Omental fat pad (tissue), 4 donors: ENCODE data around the gene VSTM2A. TPM values are rescaled to one million over a fixed set of nuclear protein-coding genes. Genes with fewer than 3 reads are reported as not detected.
"Not testable (repeated sequence)": the region's sequence is repeated elsewhere in the genome, so short reads cannot be mapped to it uniquely, and the experiment has no call there.

Experiments
- ATAC-seq: fragments of 150-250 bp; one replicate; pipeline ENCODE4 v1.9.1; 2016; ENCODE audit warnings: mild to moderate bottlenecking, moderate library complexity; ENCODE audit not compliant: low FRiP score
- DNase-seq: peaks from one replicate; pipeline ENCODE4 v3.0.0-alpha.2; 2019; ENCODE audit warnings: low spot score
- CTCF ChIP-seq, 3 donors: fragments of 450-650 bp; IDR thresholded peaks; one replicate each; pipeline ENCODE4 v1.5.1; 2016 to 2017; ENCODE audit warnings: antibody characterized with exemption in 3 of 3, mild to moderate bottlenecking in 3 of 3, moderate library complexity in 2 of 3
- total RNA-seq, 4 donors: library from RNA; depleted of rRNA; stranded (reverse); fragments of >200 nt; gene quantifications; one replicate each; pipeline ENCODE4 v1.1.0, GENCODE V29; 2016

The VSTM2A gene
- total RNA-seq = under 1 TPM in 1 of 4 donors, not detected in 3; 0.37 TPM

GRCh38 chr7:54541669-54542625 lies at the start of gene VSTM2A:
VSTM2A (plus strand) TSS chr7:54542375; CDS start chr7:54542731, 356 bp downstream.
- DNase-seq (no peak), ATAC-seq (peak; percentile 76)
- TF ChIP-seq CTCF (IDR thresholded peaks at IDR 0.05) = no peak

- not testable (repeated sequence) for ATAC-seq, DNase-seq
Observed at GRCh38 chr7:54504531-54504930, 37.6 kb upstream of the VSTM2A start.

GRCh38 chr7:54529568-54529967 lies 12.6 kb upstream of the VSTM2A start:
- TF ChIP-seq CTCF (IDR thresholded peaks at IDR 0.05) = no peak
- no peak for DNase-seq
- no peak for ATAC-seq

- TF ChIP-seq CTCF (IDR thresholded peaks at IDR 0.05) = no peak
- DNase-seq (no peak), ATAC-seq (no peak)
Observed at GRCh38 chr7:54538122-54538521, 4.1 kb upstream of the VSTM2A start.

- DNase-seq (no peak), ATAC-seq (no peak)
Observed at GRCh38 chr7:54543051-54543488, 895 bp downstream of the VSTM2A start.

GRCh38 chr7:54544149-54544526 lies 2.0 kb downstream of the VSTM2A start:
- ATAC-seq = no peak
- DNase-seq = no peak
- TF ChIP-seq CTCF (IDR thresholded peaks at IDR 0.05) = no peak

More at GRCh38 chr7:54543051-54543488, 895 bp downstream of the VSTM2A start:
- TF ChIP-seq CTCF (IDR thresholded peaks at IDR 0.05) = no peak

GRCh38 chr7:54544527-54545240 lies 2.5 kb downstream of the VSTM2A start:
- TF ChIP-seq CTCF (IDR thresholded peaks at IDR 0.05) = no peak
- DNase-seq (no peak), ATAC-seq (no peak)
